ENCODE data around the gene PEPD. TPM values are rescaled to one million over a fixed set of nuclear protein-coding genes. Genes with fewer than 3 reads are reported as not detected.

Gene PEPD
- total and polyA plus RNA-seq, 2 donors (not counting 3 experiments of a cell fraction or from before 2014, with no cell fraction given), result 73.7 to 126 TPM

DNA sequence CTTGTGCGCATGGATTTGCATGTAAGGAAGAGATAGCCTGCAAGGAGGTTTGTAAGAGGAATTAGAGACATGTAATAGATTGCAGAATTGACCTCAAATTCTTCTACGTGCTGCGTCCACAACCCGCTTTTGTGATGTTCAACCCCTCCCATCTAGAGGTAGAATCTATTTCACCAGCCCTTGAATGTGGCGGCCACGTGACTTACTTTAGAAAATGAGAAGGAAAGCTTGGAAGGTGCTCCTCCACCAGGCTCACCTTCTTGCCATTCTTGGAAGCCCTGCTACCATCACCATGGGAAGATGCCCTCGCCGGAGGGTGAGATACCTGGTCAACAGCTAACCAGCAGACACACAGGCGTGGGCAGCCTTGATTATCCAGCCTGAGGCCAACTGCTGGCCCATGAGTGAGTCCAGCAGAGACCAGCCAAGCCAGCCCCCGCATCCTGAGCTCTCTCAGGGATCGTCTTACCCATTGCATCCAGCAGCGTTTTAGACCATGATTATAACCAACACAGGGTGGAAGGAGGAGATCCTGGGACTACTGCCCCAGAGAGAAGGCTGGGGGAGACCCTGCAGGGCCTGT is 7.6 kb upstream of the PEPD start:
- no peaks in the 10 kb centered on the region for H3K79me2 ChIP-seq (ENCODE audit: control insufficient read depth, insufficient read depth, low read length)
- no peak overlapping the region for H3K27ac ChIP-seq (ENCODE audit: insufficient read depth, low read depth, low read length)
- no peak overlapping the region for H3K4me2 ChIP-seq (ENCODE audit: insufficient read depth, low read length)
- intact Hi-C loops (cut with micrococcal nuclease), result no loop called here
- ChIA-PET POLR2A (no interaction called here), CTCF (no interaction called here)
- no TSS peak for BruUV-seq (replicated peaks)
- DNase-seq (ENCODE audit: low read depth, low spot score) (no peak), FAIRE-seq (no peak)
- no peaks in the 10 kb centered on the region for H3K27me3 ChIP-seq (ENCODE audit: control insufficient read depth in 2 of 2, insufficient read depth in 2 of 2, low read length in 2 of 2)
- no peaks in the 10 kb centered on the region for H3K36me3 ChIP-seq (ENCODE audit: control insufficient read depth in 2 of 2, extremely low read depth in 1 of 2, insufficient read depth in 2 of 2, low read length in 2 of 2)
- no peak overlapping the region for H2AFZ ChIP-seq (ENCODE audit: low read depth, low read length)
- no peak overlapping the region for H3K4me3 ChIP-seq (replicated peaks in 1 of 3; ENCODE audit: insufficient read depth in 1 of 3, low read depth in 1 of 3, low read length in 3 of 3)
- TF ChIP-seq, protein P1, sequence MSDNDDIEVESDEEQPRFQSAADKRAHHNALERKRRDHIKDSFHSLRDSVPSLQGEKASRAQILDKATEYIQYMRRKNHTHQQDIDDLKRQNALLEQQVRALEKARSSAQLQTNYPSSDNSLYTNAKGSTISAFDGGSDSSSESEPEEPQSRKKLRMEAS (IDR thresholded peaks at IDR 0.05; ENCODE audit: insufficient read depth, insufficient read length), result no peak
- no peak for TF ChIP-seq EZH2 (IDR thresholded peaks at IDR 0.05; ENCODE audit: borderline replicate concordance, low read depth, low read length, severe bottlenecking)
- TF ChIP-seq, protein P2, sequence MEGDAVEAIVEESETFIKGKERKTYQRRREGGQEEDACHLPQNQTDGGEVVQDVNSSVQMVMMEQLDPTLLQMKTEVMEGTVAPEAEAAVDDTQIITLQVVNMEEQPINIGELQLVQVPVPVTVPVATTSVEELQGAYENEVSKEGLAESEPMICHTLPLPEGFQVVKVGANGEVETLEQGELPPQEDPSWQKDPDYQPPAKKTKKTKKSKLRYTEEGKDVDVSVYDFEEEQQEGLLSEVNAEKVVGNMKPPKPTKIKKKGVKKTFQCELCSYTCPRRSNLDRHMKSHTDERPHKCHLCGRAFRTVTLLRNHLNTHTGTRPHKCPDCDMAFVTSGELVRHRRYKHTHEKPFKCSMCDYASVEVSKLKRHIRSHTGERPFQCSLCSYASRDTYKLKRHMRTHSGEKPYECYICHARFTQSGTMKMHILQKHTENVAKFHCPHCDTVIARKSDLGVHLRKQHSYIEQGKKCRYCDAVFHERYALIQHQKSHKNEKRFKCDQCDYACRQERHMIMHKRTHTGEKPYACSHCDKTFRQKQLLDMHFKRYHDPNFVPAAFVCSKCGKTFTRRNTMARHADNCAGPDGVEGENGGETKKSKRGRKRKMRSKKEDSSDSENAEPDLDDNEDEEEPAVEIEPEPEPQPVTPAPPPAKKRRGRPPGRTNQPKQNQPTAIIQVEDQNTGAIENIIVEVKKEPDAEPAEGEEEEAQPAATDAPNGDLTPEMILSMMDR (IDR thresholded peaks at IDR 0.05; ENCODE audit: extremely low read depth in 1 of 2, insufficient read depth in 1 of 2, low read depth in 1 of 2, low read length in 2 of 2), result no peak
- TF ChIP-seq GATA2 (IDR thresholded peaks at IDR 0.05; ENCODE audit: insufficient read depth, insufficient read length, low read depth, low read length), result no peak
- TF ChIP-seq FOS (IDR thresholded peaks at IDR 0.05; ENCODE audit: borderline replicate concordance, insufficient read depth, low read length), result no peak
- no peak for TF ChIP-seq MYC (IDR thresholded peaks at IDR 0.05; ENCODE audit: low read depth, low read length)
- no peak for TF ChIP-seq POLR2AphosphoS5 (IDR thresholded peaks at IDR 0.05; ENCODE audit: insufficient read depth, low read depth, low read length)
- no peak for TF ChIP-seq POLR2A (IDR thresholded peaks at IDR 0.05; ENCODE audit: low read depth, low read length)
- no peak for TF ChIP-seq JUN (IDR thresholded peaks at IDR 0.05; ENCODE audit: borderline replicate concordance, insufficient read depth, insufficient read length, low read depth)
- no peaks in the 10 kb centered on the region for H3K9me3 ChIP-seq (replicated peaks; ENCODE audit: control insufficient read depth, insufficient read depth, low read length)
- dilution Hi-C loops (cut with MboI; ENCODE audit: extremely low pct_ligation_motif_present, low sequenced_read_pairs), result no loop called here
- no peak overlapping the region for H3K9ac ChIP-seq (replicated peaks; ENCODE audit: extremely low read depth, insufficient read depth, low read length)
- no peaks in the 10 kb centered on the region for H3K4me1 ChIP-seq (ENCODE audit: control insufficient read depth, extremely low read depth, insufficient read depth, low read length)
- no peaks in the 10 kb centered on the region for H4K20me1 ChIP-seq (replicated peaks; ENCODE audit: control insufficient read depth, extremely low read depth, insufficient read depth, low read length)
- H3K9me1 ChIP-seq (replicated peaks; ENCODE audit: control insufficient read depth, extremely low read depth, insufficient read depth, low read length), result no peaks in the 10 kb centered on the region
